Myocyte (in vitro differentiated cells): ENCODE data around the gene TSNAX. TPM values are rescaled to one million over a fixed set of nuclear protein-coding genes. Genes with fewer than 3 reads are reported as not detected.
A peak's percentile ranks its signal among the peaks of the same experiment; 100 is the strongest.

ENCODE experiments used
- DNase-seq: peaks from one replicate; pipeline ENCODE4 v3.0.0-alpha.2; 2012; ENCODE audit warnings: low read depth
- total RNA-seq: library from RNA; depleted of rRNA; stranded (reverse); fragments of >200 nt; gene quantifications from 2 replicates; pipeline ENCODE4 v1.2.3, GENCODE V29; 2014

Gene TSNAX
- total RNA-seq, 1 donor from 2014 or later: 41.0 TPM

- DNase-seq: no peak
Observed at GRCh38 chr1:231600458-231600976, 72.0 kb downstream of the TSNAX start.

GRCh38 chr1:231601824-231602672 is 73.6 kb downstream of the TSNAX start:
- no peak for DNase-seq

GRCh38 chr1:231602673-231602984 is 74.2 kb downstream of the TSNAX start:
- no peak for DNase-seq

- peak; percentile 67 for DNase-seq
Observed at GRCh38 chr1:231603598-231604275, 75.3 kb downstream of the TSNAX start.

- DNase-seq: no peak
Observed at GRCh38 chr1:231604276-231604621, 75.8 kb downstream of the TSNAX start.

GRCh38 chr1:231605149-231606100 is 77.0 kb downstream of the TSNAX start:
- DNase-seq: peak; percentile 58

GRCh38 chr1:231606712-231607111 is 78.2 kb downstream of the TSNAX start:
- DNase-seq: no peak

GRCh38 chr1:231610388-231610787 is 81.9 kb downstream of the TSNAX start:
- no peak for DNase-seq

- DNase-seq: no peak
Observed at GRCh38 chr1:231611111-231611510, 82.6 kb downstream of the TSNAX start.

- DNase-seq: no peak
Observed at GRCh38 chr1:231611851-231612250, 83.4 kb downstream of the TSNAX start.

- DNase-seq: no peak
Observed at GRCh38 chr1:231612393-231613089, 84.1 kb downstream of the TSNAX start.

GRCh38 chr1:231613419-231614349 is 85.2 kb downstream of the TSNAX start:
- DNase-seq: no peak

Other genes starting within 250 kb of the TSNAX start
- gene EXOC8, start 190.8 kb upstream of the TSNAX start, total RNA-seq: 16.4 and 17.0 TPM in 2 replicates
- 14.5 and 14.6 TPM in 2 replicates for gene SPRTN, start 190.4 kb upstream of the TSNAX start, total RNA-seq
- 23.4 and 27.8 TPM in 2 replicates for gene EGLN1, start 106.4 kb upstream of the TSNAX start, total RNA-seq
- 3.6 and 5.2 TPM in 2 replicates for gene DISC1, start 98.1 kb downstream of the TSNAX start, total RNA-seq